Gastroesophageal sphincter (tissue), 4 donors: Measurements from ENCODE around the gene CD53. TPM values are rescaled to one million over a fixed set of nuclear protein-coding genes. Genes with fewer than 3 reads are reported as not detected.
A peak's percentile ranks its signal among the peaks of the same experiment; 100 is the strongest.

Experiments
- ATAC-seq: fragments of 150-250 bp; one replicate; pipeline ENCODE4 v1.9.1; 2016; ENCODE audit warnings: mild to moderate bottlenecking, moderate library complexity
- H3K27ac ChIP-seq, 4 donors: fragments of 200-600 bp; sonication (generic) in 3 of 4; 1 replicate in 3 of 4; 2 replicates in 1 of 4; pipeline ENCODE4 v1.5.1; 2016 to 2019
- H3K27me3 ChIP-seq: fragments of 200-600 bp; sonication (generic); one replicate; pipeline ENCODE4 v1.5.1; 2019
- H3K36me3 ChIP-seq, 2 donors: fragments of 200-600 bp; sonication (generic); one replicate each; pipeline ENCODE4 v1.5.1; 2019; ENCODE audit warnings: control low read depth in 1 of 2
- H3K4me1 ChIP-seq, 3 donors: fragments of 200-600 bp; sonication (generic); 1 replicate in 2 of 3; 2 replicates in 1 of 3; pipeline ENCODE4 v1.5.1; 2016 to 2019; ENCODE audit warnings: control low read depth in 2 of 3
- H3K4me3 ChIP-seq, 2 donors: fragments of 200-600 bp; sonication (generic); one replicate each; pipeline ENCODE4 v1.5.1; 2019; ENCODE audit warnings: mild to moderate bottlenecking in 1 of 2, moderate library complexity in 1 of 2
- H3K9me3 ChIP-seq, 3 donors: fragments of 200-600 bp; sonication (generic); one replicate each; pipeline ENCODE4 v1.5.1; 2017 to 2019; ENCODE audit warnings: control low read depth in 2 of 3
- CTCF ChIP-seq, 4 experiments: fragments of 200-600 bp in 2 of 4; fragments of 450-650 bp in 2 of 4; sonication (generic) in 1 of 4; IDR thresholded peaks; one replicate each; pipeline ENCODE4 v1.5.1; 2017 to 2019; ENCODE audit warnings: antibody characterized with exemption in 4 of 4, mild to moderate bottlenecking in 2 of 4, moderate library complexity in 2 of 4
- EP300 ChIP-seq: sonication (generic); formaldehyde crosslinking; IDR thresholded peaks from one replicate; pipeline ENCODE4 v1.6.1; 2017; ENCODE audit warnings: antibody characterized with exemption, mild to moderate bottlenecking
- POLR2A ChIP-seq, 2 donors: fragments of 450-650 bp; IDR thresholded peaks; one replicate each; pipeline ENCODE4 v1.6.1; 2017; ENCODE audit warnings: antibody characterized with exemption in 2 of 2, mild to moderate bottlenecking in 2 of 2, moderate library complexity in 1 of 2
- POLR2AphosphoS5 ChIP-seq: sonication (generic); formaldehyde crosslinking; IDR thresholded peaks from one replicate; pipeline ENCODE4 v1.6.1; 2017; ENCODE audit warnings: antibody characterized with exemption
- WGBS, 2 donors: methylation state at CpG; one replicate each; pipeline ENCODE4 v1.1.5; 2018; ENCODE audit warnings: low coverage in 1 of 2; 5-methylcytosine and 5-hydroxymethylcytosine counted together
- total RNA-seq, 4 donors: library from RNA; depleted of rRNA; stranded (reverse); fragments of >200 nt; gene quantifications; one replicate each; pipeline ENCODE4 v1.1.0, GENCODE V29; 2016

The CD53 gene
- total RNA-seq, 4 donors from 2014 or later, result 8.1 to 48.1 (median 22.9) TPM

- no peaks in the 10 kb centered on the region for H3K4me1 ChIP-seq
- no peak overlapping the region for H3K4me3 ChIP-seq
- H3K27me3 ChIP-seq, result no peaks in the 10 kb centered on the region
- WGBS, 2 donors, result 40 to 58% methylated on average over 7 of the region's 7 CpGs
- peak; percentile 28 for ATAC-seq
- no peaks in the 10 kb centered on the region for H3K9me3 ChIP-seq
- TF ChIP-seq EP300, result no peak
- no peak for TF ChIP-seq CTCF (IDR thresholded peaks at IDR 0.05)
- TF ChIP-seq POLR2AphosphoS5, result no peak
- TF ChIP-seq POLR2A (IDR thresholded peaks at IDR 0.05), result no peak
- no peak overlapping the region for H3K27ac ChIP-seq
- H3K36me3 ChIP-seq, result no peaks in the 10 kb centered on the region
Observed at GRCh38 chr1:110879758-110880606, 7.0 kb downstream of the CD53 start.

DNA sequence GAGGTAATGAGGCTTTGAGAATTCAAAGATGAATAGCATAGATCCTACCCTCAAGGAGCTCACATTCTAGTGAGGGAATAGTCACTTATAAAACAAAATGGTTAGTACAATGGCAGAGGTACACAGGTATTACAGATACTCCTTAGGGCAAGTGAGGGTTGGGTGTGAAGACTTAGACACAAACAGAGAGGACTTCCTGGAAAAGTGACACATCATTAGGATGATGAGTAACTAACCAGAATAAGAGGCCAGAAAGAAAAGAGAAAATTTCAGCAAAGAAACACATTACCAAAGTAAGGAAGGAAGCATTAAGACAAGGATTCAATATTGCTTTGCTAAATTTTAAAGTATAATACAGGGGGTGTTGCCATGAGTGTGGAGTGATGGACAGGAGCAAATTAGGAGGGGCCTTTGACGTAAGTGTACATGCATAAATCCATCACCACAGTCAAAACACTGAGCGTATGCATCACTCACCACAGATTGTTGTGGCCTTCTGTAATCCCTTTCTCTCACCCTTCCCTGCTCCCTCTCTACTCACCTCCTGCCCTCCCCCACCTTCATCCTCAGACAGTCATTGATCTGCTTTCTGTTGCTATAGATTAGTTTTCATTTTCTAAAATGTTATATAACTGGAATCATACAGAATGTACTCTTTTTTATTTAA is 7.9 kb downstream of the CD53 start:
- no peak for TF ChIP-seq CTCF (IDR thresholded peaks at IDR 0.05)
- no peak for TF ChIP-seq POLR2A (IDR thresholded peaks at IDR 0.05)
- TF ChIP-seq POLR2AphosphoS5, result no peak
- TF ChIP-seq EP300, result no peak
- Histone ChIP-seq H3K9me3 (no peaks in the 10 kb centered on the region), H3K36me3 (no peaks in the 10 kb centered on the region), H3K27me3 (no peaks in the 10 kb centered on the region), H3K27ac (no peak overlapping the region), H3K4me3 (no peak overlapping the region), H3K4me1 (no peaks in the 10 kb centered on the region)
- 33% methylated on average over 2 of the region's 2 CpGs for WGBS, 2 donors
- no peak for ATAC-seq

DNA sequence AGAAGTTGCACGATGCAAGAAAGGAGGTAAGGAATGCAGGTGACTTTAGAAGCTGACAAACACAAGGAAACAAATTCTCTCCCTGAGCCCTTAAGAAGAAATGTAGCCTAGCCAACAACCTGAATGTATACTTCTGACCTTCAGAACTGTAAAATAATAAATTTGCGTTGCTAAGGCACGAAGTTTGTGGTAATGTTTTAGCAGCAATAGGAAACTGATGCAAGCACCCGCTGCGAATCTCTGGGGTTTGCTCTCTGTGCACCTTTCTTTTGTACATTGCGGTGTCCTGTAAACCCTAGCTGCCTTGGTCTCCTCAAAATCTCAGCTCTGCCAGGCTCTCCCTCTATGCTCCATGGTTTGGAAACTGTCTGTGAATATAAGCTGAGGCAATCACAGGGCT is 15.1 kb downstream of the CD53 start:
- no peak overlapping the region for H3K27ac ChIP-seq
- no peaks in the 10 kb centered on the region for H3K27me3 ChIP-seq
- H3K4me3 ChIP-seq, result no peak overlapping the region
- no peaks in the 10 kb centered on the region for H3K36me3 ChIP-seq
- ATAC-seq, result no peak
- H3K4me1 ChIP-seq, result no peaks in the 10 kb centered on the region
- TF ChIP-seq CTCF (IDR thresholded peaks at IDR 0.05), result no peak
- no peak for TF ChIP-seq POLR2A (IDR thresholded peaks at IDR 0.05)
- no peaks in the 10 kb centered on the region for H3K9me3 ChIP-seq
- WGBS, 2 donors, result 72 to 75% methylated on average over 6 of the region's 6 CpGs

DNA sequence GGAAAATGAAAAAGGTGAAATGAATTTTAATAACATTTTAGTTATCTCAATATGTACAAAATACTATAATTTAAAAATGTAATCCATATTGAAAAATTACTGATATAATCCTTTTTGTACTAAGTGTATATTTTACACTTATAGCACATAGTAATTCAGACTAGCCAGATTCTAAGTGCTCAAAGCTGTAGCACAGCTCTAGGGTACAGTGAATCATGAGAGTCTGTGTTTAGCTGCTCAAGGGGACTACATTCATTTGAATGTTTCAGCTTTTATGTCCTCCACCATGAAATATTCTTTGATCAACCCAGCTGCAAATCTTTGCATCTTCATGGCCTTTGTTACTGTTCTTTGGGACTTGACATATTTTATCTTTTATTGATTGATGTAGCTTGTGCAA is 15.7 kb downstream of the CD53 start:
- no peaks in the 10 kb centered on the region for H3K9me3 ChIP-seq
- H3K27me3 ChIP-seq, result no peaks in the 10 kb centered on the region
- H3K4me3 ChIP-seq, result no peak overlapping the region
- no peak for ATAC-seq
- H3K36me3 ChIP-seq, result no peaks in the 10 kb centered on the region
- no peaks in the 10 kb centered on the region for H3K4me1 ChIP-seq
- TF ChIP-seq EP300, result no peak
- no peak overlapping the region for H3K27ac ChIP-seq

GRCh38 chr1:110890474-110891196 is 17.7 kb downstream of the CD53 start:
- WGBS, 2 donors, result 48 to 88% methylated on average over 3 of the region's 3 CpGs
- H3K27ac ChIP-seq, result no peak overlapping the region
- TF ChIP-seq EP300, result no peak
- TF ChIP-seq POLR2A (IDR thresholded peaks at IDR 0.05), result no peak
- TF ChIP-seq POLR2AphosphoS5, result no peak
- TF ChIP-seq CTCF (IDR thresholded peaks at IDR 0.05), result no peak

More at GRCh38 chr1:110890474-110891196, 17.7 kb downstream of the CD53 start:
- Histone ChIP-seq H3K9me3 (no peaks in the 10 kb centered on the region), H3K4me1 (no peaks in the 10 kb centered on the region), H3K27me3 (no peaks in the 10 kb centered on the region), H3K36me3 (no peaks in the 10 kb centered on the region), H3K4me3 (no peak overlapping the region)
- ATAC-seq, result no peak
